M059J (cell line): Measurements from ENCODE around the gene PFN3. TPM values are rescaled to one million over a fixed set of nuclear protein-coding genes. Genes with fewer than 3 reads are reported as not detected.
"Not testable (repeated sequence)": the region's sequence is repeated elsewhere in the genome, so short reads cannot be mapped to it uniquely, and the experiment has no call there.

Source experiments
- DNase-seq: peaks from one replicate; pipeline ENCODE4 v3.0.0-alpha.2; 2012; ENCODE audit warnings: low read depth
- total RNA-seq: library from RNA; depleted of rRNA; stranded (reverse); fragments of >200 nt; shearing (Covaris generic); gene quantifications from 2 replicates; pipeline ENCODE4 v1.2.3, GENCODE V29; 2014

The PFN3 gene
- total RNA-seq, 1 experiment from 2014 or later: not detected

DNA sequence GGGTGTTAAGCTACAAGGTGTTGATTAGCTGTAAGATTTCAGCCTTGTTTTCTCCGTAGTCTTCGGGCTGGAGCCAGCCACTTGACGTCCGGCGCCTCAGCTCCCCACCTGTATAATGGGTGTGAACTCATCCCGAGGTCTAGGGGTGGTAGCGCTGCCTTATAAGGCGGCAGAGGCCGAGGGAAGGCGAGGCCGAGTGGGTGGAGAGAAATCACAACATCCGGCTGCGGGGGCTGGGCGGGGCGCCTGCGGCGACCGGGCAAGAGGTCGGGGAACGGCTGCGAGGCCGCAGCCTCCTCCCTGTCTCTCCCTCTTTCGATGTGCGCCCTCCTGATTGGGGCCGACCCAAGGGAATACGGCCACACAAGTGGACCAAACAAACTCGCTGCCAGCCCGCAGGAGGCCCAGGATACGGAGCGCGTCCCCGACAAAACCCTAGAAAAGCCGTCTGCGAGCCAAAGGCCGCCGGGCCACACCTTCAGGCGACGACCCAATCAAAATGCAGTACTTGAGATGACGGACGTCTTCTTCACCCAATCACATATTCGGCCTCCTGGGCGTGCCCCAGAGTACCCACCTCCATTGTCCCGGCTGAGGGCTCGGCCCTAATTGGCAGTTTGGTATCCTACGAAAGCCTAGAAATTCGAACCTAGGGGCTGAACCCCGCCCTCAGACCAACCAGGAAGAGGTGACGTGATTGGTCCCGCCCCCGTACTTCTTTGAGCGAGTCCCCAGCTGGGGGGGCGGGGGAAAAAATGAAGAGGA, 25.5 kb upstream of the PFN3 start:
- peak; percentile 100 for DNase-seq

- no peak for DNase-seq
These were observed 24.8 kb upstream of the PFN3 start for GRCh38 chr5:177425196-177425800.

- DNase-seq: no peak
These were observed 23.2 kb upstream of the PFN3 start for GRCh38 chr5:177423671-177424070.

GRCh38 chr5:177421062-177421798, 20.8 kb upstream of the PFN3 start:
- no peak for DNase-seq

- not testable (repeated sequence) for DNase-seq
These were observed 20.0 kb upstream of the PFN3 start for GRCh38 chr5:177420472-177420871.

- DNase-seq: peak; percentile 69
These were observed 18.6 kb upstream of the PFN3 start for GRCh38 chr5:177419046-177419445.

GRCh38 chr5:177417081-177417480, 16.6 kb upstream of the PFN3 start:
- not testable (repeated sequence) for DNase-seq

- no peak for DNase-seq
These were observed 14.0 kb upstream of the PFN3 start for GRCh38 chr5:177414481-177414880.

DNA sequence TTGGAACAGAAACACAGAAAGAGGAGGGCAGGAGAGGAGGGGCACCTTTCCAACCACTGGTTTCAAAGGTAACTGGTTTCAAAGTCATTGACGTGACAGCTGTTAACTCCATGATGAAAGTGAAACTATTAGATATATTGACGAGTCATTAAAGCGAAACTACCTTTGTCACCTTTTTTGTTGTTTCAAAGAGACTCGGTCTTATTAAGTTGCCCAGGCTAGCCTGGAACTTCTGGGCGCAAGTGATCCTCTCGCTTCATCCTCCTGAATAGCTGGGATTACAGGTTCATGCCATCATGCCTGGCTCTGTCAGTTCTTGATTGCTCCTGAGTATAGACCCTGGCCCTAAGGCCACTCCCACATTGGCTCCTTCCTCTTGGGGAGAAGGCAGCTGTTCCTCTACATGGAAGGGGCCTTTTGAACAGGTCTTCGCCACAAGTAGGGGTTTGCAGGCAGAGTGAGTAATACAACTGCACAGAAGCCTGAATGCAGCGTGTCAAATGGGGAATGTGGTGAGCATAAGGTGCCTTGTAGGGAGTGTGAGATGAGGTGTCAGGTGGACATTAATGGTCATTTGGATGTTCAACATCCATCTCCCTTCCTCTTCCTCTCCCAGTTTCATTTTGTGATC, 12.3 kb upstream of the PFN3 start:
- no peak for DNase-seq

DNA sequence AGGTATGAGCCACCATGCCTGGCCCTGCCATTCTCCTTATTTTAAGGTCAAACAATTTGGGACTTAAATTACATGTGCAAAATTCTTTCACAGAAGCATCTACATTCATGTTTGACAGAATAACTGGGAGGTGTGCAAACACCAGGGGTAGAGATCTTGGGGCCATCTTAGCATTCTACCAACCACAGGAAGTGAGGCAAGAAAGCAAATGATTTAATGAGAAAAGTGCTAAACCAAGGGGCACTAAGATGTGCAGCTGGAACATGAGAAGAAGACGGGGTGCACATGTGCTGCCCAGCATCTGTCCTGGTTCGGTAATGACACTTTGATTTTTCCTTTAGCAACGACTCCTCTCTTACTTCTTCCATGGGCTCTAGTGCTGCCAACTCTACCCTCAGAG, 10.1 kb upstream of the PFN3 start:
- no peak for DNase-seq

GRCh38 chr5:177409043-177409801, 8.8 kb upstream of the PFN3 start, which contains the start of gene F12:
F12 (minus strand) TSS chr5:177409564; CDS start chr5:177409527, 37 bp downstream.
- DNase-seq: no peak

DNA sequence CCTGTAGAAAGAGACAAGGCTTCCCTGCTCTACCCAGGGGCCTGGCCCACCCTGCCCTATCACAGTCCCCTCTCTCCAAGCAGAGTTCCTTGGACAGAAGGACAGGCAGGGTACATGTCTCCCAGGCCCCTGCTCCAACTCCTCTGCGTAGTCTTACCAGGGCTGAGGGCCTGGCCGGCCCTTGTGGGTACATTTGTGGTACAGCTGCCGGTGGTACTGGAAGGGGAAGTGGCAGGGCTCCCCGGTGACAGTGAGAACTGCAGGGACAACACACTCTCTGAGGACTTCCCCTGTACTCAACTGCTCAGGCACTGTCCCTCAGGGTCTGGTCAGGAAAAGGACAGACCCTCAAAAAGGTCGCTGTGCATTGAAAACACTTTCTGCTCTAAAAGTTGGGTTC, 5.3 kb upstream of the PFN3 start:
- no peak for DNase-seq

- no peak for DNase-seq
These were observed 4.9 kb upstream of the PFN3 start for GRCh38 chr5:177405312-177405711.

DNA sequence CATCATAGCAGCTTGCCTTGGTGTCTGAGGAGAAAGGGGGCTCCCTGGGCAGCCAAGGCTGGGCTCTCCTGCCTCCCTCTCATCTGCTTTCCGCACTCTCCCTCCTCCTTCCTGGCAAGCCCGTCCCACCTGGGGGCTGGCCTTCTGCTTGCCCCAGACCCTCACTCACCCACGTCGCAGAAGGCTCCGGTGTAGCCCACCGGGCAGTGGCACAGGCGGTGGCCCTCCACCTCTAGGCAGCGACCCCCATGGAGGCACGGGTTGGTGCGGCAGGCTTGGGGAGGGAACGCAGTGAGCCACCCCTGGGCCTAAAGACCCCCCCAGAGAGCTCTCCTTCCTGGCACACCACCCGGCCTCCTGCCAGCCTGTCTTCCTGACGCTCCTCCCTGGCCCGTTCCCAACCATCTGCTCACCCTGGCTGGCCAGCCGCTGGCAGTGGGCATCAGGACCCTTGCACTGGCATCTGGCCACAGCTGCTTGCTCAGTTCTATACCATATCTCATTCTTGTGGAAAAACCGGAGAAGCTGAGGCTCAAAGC, 4.2 kb upstream of the PFN3 start:
- no peak for DNase-seq

DNA sequence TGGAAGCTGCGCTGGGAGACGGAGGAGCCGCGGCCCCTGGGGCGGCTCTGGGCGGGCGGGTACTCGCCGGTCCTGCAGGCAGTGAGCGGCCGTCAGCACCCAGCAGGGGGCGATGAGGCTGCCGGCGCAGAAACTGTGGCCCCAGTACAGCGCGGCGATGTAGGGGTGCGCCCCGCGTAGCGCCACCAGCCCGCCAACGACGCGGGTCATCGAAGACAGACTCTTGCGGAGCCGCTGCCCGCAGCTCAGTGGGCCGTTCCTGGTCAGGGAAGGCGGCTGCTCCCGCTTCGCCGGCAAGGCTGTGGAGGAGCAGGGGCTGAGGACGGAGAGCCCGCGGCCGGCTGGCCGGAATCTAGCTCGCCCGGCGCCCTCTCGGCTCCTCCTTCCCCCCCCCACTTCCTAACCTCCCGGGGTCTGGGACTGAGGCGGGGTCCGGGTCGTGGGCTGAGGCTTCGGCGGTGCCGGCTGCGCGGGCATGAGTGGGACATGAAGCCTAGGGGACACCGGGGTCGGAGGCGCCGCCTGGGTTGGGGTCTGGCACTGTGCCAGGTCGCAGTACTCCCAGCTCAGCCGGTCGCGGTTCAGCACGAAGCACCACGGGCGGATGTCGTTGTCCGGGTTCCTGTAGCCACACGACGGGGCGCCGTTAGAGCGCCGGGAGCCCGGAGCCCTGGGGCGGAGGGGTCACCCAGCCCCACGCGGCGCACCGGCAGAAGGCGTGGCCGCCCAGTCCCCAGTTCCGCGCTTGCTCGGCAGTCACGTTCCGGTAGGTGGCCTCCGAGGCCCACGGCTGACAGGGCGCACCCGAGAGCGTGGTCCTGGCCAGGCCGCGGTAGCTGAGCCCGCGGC, 3.6 kb upstream of the PFN3 start:
- peak; percentile 83 for DNase-seq

- peak; percentile 42 for DNase-seq
These were observed 2.8 kb upstream of the PFN3 start for GRCh38 chr5:177403102-177403791.

DNA sequence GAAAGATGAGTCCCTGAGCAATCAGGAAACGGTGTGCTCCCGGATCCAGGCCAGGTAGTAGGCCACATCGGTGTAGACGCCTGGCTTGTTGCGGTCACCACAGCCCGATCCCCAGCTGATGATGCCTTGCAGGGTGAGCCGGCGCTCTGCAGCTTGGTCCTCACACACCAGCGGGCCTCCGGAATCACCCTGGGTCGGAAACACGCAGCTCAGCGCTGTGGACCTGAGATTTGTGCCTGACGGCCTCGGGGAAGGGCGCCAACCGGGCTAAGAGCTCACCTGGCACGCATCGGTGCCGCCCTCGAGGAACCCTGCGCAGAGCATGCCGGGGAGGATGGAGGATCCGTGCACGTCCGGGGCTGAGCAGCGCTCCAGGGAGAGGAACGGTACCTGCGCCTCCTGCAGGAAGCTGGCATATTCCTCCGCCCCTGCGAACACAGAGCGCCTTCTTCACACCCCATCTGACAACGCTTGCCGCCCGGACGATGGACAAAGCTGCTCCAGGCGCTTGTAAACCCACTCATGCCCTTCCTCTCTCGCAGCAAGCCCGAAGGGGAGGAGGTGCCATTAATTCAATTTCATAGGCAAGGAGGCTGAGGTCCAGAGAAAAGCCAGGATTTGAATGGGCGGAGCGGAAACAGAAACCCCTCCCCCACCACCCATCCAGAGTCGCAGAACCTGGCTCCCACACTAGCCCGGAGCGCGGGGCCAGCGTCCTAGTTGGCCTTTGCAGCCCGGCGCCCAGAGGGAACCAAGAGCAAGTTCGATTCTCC, 2.0 kb upstream of the PFN3 start:
- DNase-seq: peak; percentile 70

GRCh38 chr5:177397875-177398390, 2.5 kb downstream of the PFN3 start:
- DNase-seq: no peak

DNA sequence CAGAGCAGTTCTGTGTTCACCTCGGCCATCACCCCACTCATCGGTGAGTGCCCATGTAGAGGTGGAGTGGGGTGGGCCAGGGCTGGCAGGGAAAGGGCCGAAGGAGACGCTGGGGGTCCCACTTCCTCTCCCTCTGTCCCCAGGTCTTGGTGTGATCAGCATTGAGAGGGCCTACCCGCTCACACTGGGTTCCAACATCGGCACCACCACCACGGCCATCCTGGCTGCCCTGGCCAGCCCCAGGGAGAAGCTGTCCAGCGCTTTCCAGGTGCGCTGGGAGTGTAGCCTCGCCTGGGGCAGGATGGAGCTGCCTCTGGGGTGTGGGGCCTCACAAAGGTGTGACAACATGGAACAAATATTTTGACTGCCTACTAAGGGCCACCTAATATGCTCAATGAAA, 3.7 kb downstream of the PFN3 start:
- DNase-seq: no peak
